Tibial artery (tissue), 4 donors: ENCODE results near the gene OR13D1.
"Not testable (repeated sequence)": the region's sequence is repeated elsewhere in the genome, so short reads cannot be mapped to it uniquely, and the experiment has no call there.

Source experiments
- DNase-seq, 2 donors: peaks; one replicate each; pipeline ENCODE4 v3.0.0-alpha.2; 2019
- H3K27ac ChIP-seq, 2 donors: fragments of 200-600 bp; sonication (generic) in 1 of 2; 1 replicate in 1 of 2; 2 replicates in 1 of 2; pipeline ENCODE4 v1.5.1; 2018 to 2019; ENCODE audit warnings: mild to moderate bottlenecking in 1 of 2
- H3K27me3 ChIP-seq, 2 donors: fragments of 200-600 bp; sonication (generic) in 1 of 2; one replicate each; pipeline versions ENCODE4 v1.5.1 to v1.6.0; 2016 to 2019
- H3K36me3 ChIP-seq, 3 donors: fragments of 200-600 bp; sonication (generic) in 2 of 3; one replicate each; pipeline ENCODE4 v1.5.1; 2016 to 2019; ENCODE audit warnings: mild to moderate bottlenecking in 2 of 3
- H3K4me1 ChIP-seq, 4 donors: fragments of 200-600 bp; sonication (generic) in 2 of 4; 1 replicate in 3 of 4; 2 replicates in 1 of 4; pipeline ENCODE4 v1.5.1; 2016 to 2019
- H3K4me3 ChIP-seq, 2 donors: fragments of 200-600 bp; sonication (generic) in 1 of 2; 1 replicate in 1 of 2; 2 replicates in 1 of 2; pipeline ENCODE4 v1.5.1; 2018 to 2019; ENCODE audit warnings: mild to moderate bottlenecking in 2 of 2
- H3K9me3 ChIP-seq, 3 donors: fragments of 200-600 bp; sonication (generic) in 1 of 3; one replicate each; pipeline ENCODE4 v1.5.1; 2016 to 2019
- CTCF ChIP-seq, 2 experiments: fragments of 200-600 bp in 1 of 2; fragments of 450-650 bp in 1 of 2; IDR thresholded peaks; one replicate each; pipeline ENCODE4 v1.5.1; 2017 to 2019; ENCODE audit warnings: antibody characterized with exemption in 2 of 2, mild to moderate bottlenecking in 1 of 2, moderate library complexity in 1 of 2
- intact Hi-C: fragments of 100-400 bp; cut with DNase I; formaldehyde crosslinking; loops from one replicate; pipeline ENCODE4 v1.15.0; 2023; ENCODE audit warnings: low total_unique reads

The OR13D1 gene

GRCh38 chr9:104694218-104694617 lies at the start of gene OR13D1:
Gene OR13D1, plus strand, starts transcription at chr9:104694518. Its CDS starts 0 bp downstream, at chr9:104694518.
- Histone ChIP-seq H3K36me3 (no peaks in the 10 kb centered on the region), H3K4me1 (no peaks in the 10 kb centered on the region), H3K27ac (no peak within 1 kb of the TSS), H3K9me3 (no peaks in the 10 kb centered on the region), H3K4me3 (no peak within 1 kb of the TSS), H3K27me3 (no peaks in the 10 kb centered on the region)
- no peak for DNase-seq
- TF ChIP-seq CTCF (IDR thresholded peaks at IDR 0.05): no peak
- intact Hi-C loops: no loop called here

GRCh38 chr9:104658496-104659195 lies 35.7 kb upstream of the OR13D1 start:
- Histone ChIP-seq H3K36me3 (no peaks in the 10 kb centered on the region), H3K27ac (no peak overlapping the region), H3K4me3 (no peak overlapping the region), H3K4me1 (no peaks in the 10 kb centered on the region), H3K9me3 (no peaks in the 10 kb centered on the region), H3K27me3 (no peaks in the 10 kb centered on the region)
- DNase-seq: no peak
- intact Hi-C loops: no loop called here
- no peak for TF ChIP-seq CTCF (IDR thresholded peaks at IDR 0.05)

- Histone ChIP-seq H3K9me3 (no peaks in the 10 kb centered on the region), H3K27ac (no peak overlapping the region), H3K36me3 (no peaks in the 10 kb centered on the region), H3K27me3 (no peaks in the 10 kb centered on the region), H3K4me1 (no peaks in the 10 kb centered on the region), H3K4me3 (no peak overlapping the region)
- no peak for TF ChIP-seq CTCF (IDR thresholded peaks at IDR 0.05)
- intact Hi-C loops: no loop called here
- no peak for DNase-seq
These were observed 18.7 kb upstream of the OR13D1 start for GRCh38 chr9:104675611-104676010.

- Histone ChIP-seq H3K9me3 (no peaks in the 10 kb centered on the region), H3K4me1 (no peaks in the 10 kb centered on the region), H3K27ac (no peak overlapping the region), H3K4me3 (no peak overlapping the region), H3K27me3 (no peaks in the 10 kb centered on the region), H3K36me3 (no peaks in the 10 kb centered on the region)
- TF ChIP-seq CTCF (IDR thresholded peaks at IDR 0.05): peak; percentile 26 to 31
- DNase-seq: no peak
- intact Hi-C loops: no loop called here
These were observed 11.7 kb upstream of the OR13D1 start for GRCh38 chr9:104682642-104683041.

GRCh38 chr9:104686081-104686480 lies 8.2 kb upstream of the OR13D1 start:
- no peak for DNase-seq
- Histone ChIP-seq H3K4me1 (no peaks in the 10 kb centered on the region), H3K27ac (no peak overlapping the region), H3K9me3 (no peaks in the 10 kb centered on the region), H3K36me3 (no peaks in the 10 kb centered on the region), H3K4me3 (no peak overlapping the region), H3K27me3 (no peaks in the 10 kb centered on the region)
- no peak for TF ChIP-seq CTCF (IDR thresholded peaks at IDR 0.05)
- intact Hi-C loops: no loop called here

GRCh38 chr9:104700306-104700705 lies 6.0 kb downstream of the OR13D1 start:
- Histone ChIP-seq H3K4me1 (no peaks in the 10 kb centered on the region), H3K36me3 (no peaks in the 10 kb centered on the region), H3K27me3 (no peaks in the 10 kb centered on the region), H3K4me3 (no peak overlapping the region), H3K27ac (no peak overlapping the region), H3K9me3 (no peaks in the 10 kb centered on the region)
- no peak for TF ChIP-seq CTCF (IDR thresholded peaks at IDR 0.05)
- intact Hi-C loops: no loop called here
- DNase-seq: no peak

- H3K4me3 ChIP-seq, H3K27me3 ChIP-seq, H3K36me3 ChIP-seq, intact Hi-C loops, DNase-seq, H3K9me3 ChIP-seq, H3K27ac ChIP-seq, H3K4me1 ChIP-seq: not testable (repeated sequence)
These were observed 14.4 kb downstream of the OR13D1 start for GRCh38 chr9:104708737-104709136.
